Testis (tissue), 2 donors: ENCODE results near the gene FAM161B.

Experiments
- CTCF ChIP-seq, 3 experiments: fragments of 450-650 bp in 2 of 3; fragments of 200-600 bp in 1 of 3; sonication (generic) in 1 of 3; IDR thresholded peaks; one replicate each; pipeline ENCODE4 v1.5.1; 2016 to 2019; ENCODE audit warnings: antibody characterized with exemption in 3 of 3, mild to moderate bottlenecking in 2 of 3, moderate library complexity in 1 of 3
- POLR2A ChIP-seq: fragments of 450-650 bp; IDR thresholded peaks from one replicate; pipeline ENCODE4 v1.6.1; 2017; ENCODE audit warnings: antibody characterized with exemption, mild to moderate bottlenecking, moderate library complexity

GRCh38 chr14:73944432-73945158 lies 5.3 kb downstream of the FAM161B start:
- no peak for TF ChIP-seq CTCF (IDR thresholded peaks at IDR 0.05)
- TF ChIP-seq POLR2A: no peak
